HL-60/S4 (cell line): ENCODE results near the gene NRIP2.

Experiments used
- in situ Hi-C: fragments of 300-500 bp; cut with MboI; formaldehyde crosslinking; loops from 2 replicates; pipeline ENCODE4 v1.14.3; 2022; ENCODE audit warnings: low sequenced_read_pairs

The NRIP2 gene

GRCh38 chr12:2785017-2785416, 49.8 kb downstream of the NRIP2 start:
- in situ Hi-C loops = no loop called here

DNA sequence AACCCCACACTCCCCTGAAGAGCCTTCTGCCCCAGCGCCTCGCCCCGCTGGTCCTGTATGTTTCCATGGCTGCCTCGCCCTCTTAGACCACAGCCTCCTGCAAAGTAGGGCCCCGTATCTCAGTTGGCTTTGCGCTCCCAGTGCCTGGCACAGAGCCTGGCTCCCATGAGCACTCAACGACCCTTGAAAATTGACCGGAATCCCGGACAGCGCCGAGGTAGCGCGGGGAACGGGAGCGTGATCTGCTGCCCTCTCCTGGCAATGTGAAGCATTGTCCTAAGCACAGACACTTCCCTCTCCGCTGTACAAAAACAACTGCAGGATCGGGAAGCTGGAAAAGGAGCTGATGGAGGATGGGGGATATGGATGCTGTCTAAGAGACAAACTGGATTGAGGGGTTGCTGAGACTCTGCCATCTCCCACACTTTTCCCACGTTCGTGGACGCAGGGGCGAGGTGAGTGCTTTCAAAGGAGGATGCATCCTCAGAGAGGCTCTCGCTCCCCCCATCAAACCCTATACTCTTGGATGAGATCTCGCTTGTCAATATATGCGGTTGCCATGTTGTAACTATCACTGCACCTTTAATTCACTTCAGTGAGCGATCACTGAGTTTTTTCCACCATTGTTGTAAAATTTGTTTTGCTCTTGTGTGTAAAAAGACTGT, 50.8 kb downstream of the NRIP2 start:
- in situ Hi-C loops = no loop called here

DNA sequence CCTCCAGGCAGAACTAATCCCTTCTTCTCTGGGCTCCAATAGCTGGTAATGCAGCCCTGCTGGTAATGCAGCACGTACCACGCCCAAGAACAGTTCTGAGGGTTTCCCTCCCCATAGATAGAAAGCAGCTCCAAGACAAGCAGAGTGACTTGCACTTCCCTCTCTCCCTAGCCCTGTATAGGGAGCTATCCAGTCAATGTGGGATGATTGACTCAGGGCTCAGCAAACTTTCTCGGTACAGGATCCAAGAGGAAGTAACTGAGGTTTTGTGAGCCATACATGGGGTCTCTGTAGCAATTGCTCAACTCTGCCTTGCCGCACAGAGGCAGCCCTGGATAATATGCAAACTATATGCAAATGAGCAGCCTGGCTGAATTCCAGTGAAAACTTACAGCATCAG, 55.6 kb downstream of the NRIP2 start:
- in situ Hi-C loops = no loop called here

DNA sequence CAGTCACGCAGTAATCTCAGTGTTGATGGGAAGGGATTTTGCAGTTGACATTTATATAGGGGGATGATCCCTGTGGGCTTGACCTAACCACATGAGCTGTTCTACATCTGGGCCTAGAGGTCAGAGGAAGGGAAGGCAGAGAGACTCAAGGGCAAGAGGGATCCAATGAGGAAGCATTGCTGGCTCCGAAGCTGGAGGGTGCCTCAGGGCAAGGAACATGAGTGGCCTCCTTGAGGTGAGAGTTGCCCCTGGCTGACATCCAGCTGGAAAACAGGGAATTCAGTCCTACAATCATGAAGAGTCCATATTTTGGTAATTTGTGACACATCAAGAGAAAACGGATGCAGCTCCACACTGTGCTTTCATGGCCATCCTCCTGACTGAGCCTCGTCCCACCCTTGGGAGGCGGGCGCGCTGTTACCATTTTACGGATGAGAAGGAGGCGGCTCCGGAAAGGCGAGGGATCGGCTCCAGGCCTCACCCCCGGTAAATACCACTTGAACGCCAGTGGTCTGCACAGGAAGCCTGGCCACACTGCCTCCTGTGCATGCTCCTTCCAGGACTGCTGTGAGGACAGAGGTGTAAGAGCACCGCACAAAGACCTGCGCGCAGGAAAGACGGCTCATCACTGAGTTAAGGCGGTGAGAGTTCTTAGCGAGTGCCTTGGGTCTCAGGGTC, 58.6 kb downstream of the NRIP2 start:
- in situ Hi-C loops = no loop called here

DNA sequence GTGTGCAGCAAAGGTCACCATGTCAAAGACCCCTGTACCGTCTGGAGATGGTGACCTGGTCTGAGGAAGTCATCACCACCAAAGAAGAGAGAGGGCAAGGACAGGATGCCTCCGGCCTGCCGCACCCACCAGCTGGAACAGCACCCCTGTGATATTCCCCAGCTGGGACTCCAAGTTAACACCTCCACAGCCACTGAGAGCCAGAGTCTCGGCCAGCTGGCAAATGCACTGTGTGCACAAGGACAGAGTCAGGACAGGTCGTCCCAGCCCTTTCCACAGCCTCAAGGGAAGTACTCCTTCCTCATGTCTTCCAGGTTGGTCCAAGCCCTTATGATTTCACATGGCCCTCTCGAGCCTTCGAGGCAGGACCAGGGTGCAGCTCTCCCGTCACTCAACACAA, 59.4 kb downstream of the NRIP2 start:
- in situ Hi-C loops = no loop called here
